Measurements from ENCODE around the gene SOAT2.

GRCh38 chr12:53113951-53114350 lies 10.7 kb downstream of the SOAT2 start:
- TF ChIP-seq CTCF (IDR thresholded peaks at IDR 0.05) (no peak), MAZ (IDR thresholded peaks at IDR 0.05; ENCODE audit: borderline replicate concordance, low read depth, low read length) (no peak), SMC3 (IDR thresholded peaks at IDR 0.05) (no peak), RCOR1 (IDR thresholded peaks at IDR 0.05; ENCODE audit: low read depth, low read length) (no peak), MAX (IDR thresholded peaks at IDR 0.05) (no peak), JUN (IDR thresholded peaks at IDR 0.05) (no peak), POLR2AphosphoS2 (conservative IDR thresholded peaks at IDR 0.05; ENCODE audit: low read length) (no peak), USF2 (IDR thresholded peaks at IDR 0.05) (no peak)
